GM23248 (cell line): ENCODE data around the gene UCHL1. TPM values are rescaled to one million over a fixed set of nuclear protein-coding genes. Genes with fewer than 3 reads are reported as not detected.
A peak's percentile ranks its signal among the peaks of the same experiment; 100 is the strongest.

Experiments
- DNase-seq: peaks from one replicate; pipeline ENCODE4 v3.0.0-alpha.2; 2015
- H2AFZ ChIP-seq: fragments of 200-600 bp; sonication (generic); 2 replicates; pipeline ENCODE4 v1.6.1; 2016; ENCODE audit warnings: antibody characterized with exemption
- H3F3A ChIP-seq: fragments of 200-600 bp; sonication (generic); 2 replicates; pipeline ENCODE4 v1.6.1; 2016; ENCODE audit warnings: mild to moderate bottlenecking, antibody characterized with exemption, mixed run types; ENCODE audit not compliant: insufficient read depth
- H3K27ac ChIP-seq: fragments of 200-600 bp; sonication (generic); 2 replicates; pipeline ENCODE4 v1.5.1; 2016; ENCODE audit warnings: mild to moderate bottlenecking
- H3K27me3 ChIP-seq: fragments of 200-600 bp; sonication (generic); replicated peaks from 2 replicates; pipeline ENCODE4 v1.6.1; 2016; ENCODE audit warnings: mild to moderate bottlenecking; ENCODE audit not compliant: insufficient read depth
- H3K36me3 ChIP-seq: fragments of 200-600 bp; sonication (generic); 2 replicates; pipeline ENCODE4 v1.6.1; 2016; ENCODE audit warnings: low read depth, mild to moderate bottlenecking
- H3K4me1 ChIP-seq: fragments of 200-600 bp; sonication (generic); 2 replicates; pipeline ENCODE4 v1.6.1; 2016; ENCODE audit warnings: mild to moderate bottlenecking; ENCODE audit not compliant: insufficient read depth
- H3K4me2 ChIP-seq: fragments of 200-600 bp; sonication (generic); one replicate; pipeline ENCODE4 v1.6.1; 2016; ENCODE audit warnings: mild to moderate bottlenecking; ENCODE audit not compliant: unreplicated experiment
- H3K4me3 ChIP-seq: fragments of 200-600 bp; sonication (generic); 2 replicates; pipeline ENCODE4 v1.5.1; 2016; ENCODE audit warnings: mild to moderate bottlenecking
- H3K79me2 ChIP-seq: fragments of 200-600 bp; sonication (generic); 2 replicates; pipeline ENCODE4 v1.6.1; 2016; ENCODE audit warnings: mild to moderate bottlenecking; ENCODE audit not compliant: insufficient read depth
- H3K9ac ChIP-seq: fragments of 200-600 bp; sonication (generic); 2 replicates; pipeline ENCODE4 v1.6.1; 2016; ENCODE audit warnings: mild to moderate bottlenecking
- H3K9me2 ChIP-seq: fragments of 200-600 bp; sonication (generic); 2 replicates; pipeline ENCODE4 v1.6.1; 2016; ENCODE audit warnings: mixed run types, mild to moderate bottlenecking, moderate library complexity; ENCODE audit not compliant: insufficient read depth
- H3K9me3 ChIP-seq: fragments of 200-600 bp; sonication (generic); one replicate; pipeline ENCODE4 v1.6.1; 2017; ENCODE audit warnings: low read depth
- H4K20me1 ChIP-seq: fragments of 200-600 bp; sonication (generic); 2 replicates; pipeline ENCODE4 v1.6.0; 2016; ENCODE audit not compliant: insufficient read depth
- EZH2 ChIP-seq: fragments of 200-600 bp; sonication (generic); IDR thresholded peaks from 2 replicates; pipeline ENCODE4 v1.6.1; 2018; ENCODE audit warnings: antibody characterized with exemption, mild to moderate bottlenecking; ENCODE audit not compliant: insufficient read depth, poor library complexity, severe bottlenecking
- EZH2phosphoT487 ChIP-seq: fragments of 200-600 bp; sonication (generic); IDR thresholded peaks from 2 replicates; pipeline ENCODE4 v1.6.1; 2018; ENCODE audit warnings: antibody characterized with exemption, moderate library complexity, mild to moderate bottlenecking, low read depth; ENCODE audit not compliant: insufficient read depth
- WGBS, 2 experiments: methylation state at CpG; one replicate each; pipeline ENCODE4 v1.1.6; 2015 to 2017; ENCODE audit warnings: low lambda C conversion rate in 2 of 2, low coverage in 1 of 2; ENCODE audit errors: missing lambda C conversion rate in 2 of 2; 5-methylcytosine and 5-hydroxymethylcytosine counted together
- in situ Hi-C: fragments of 300-500 bp; cut with MboI; formaldehyde crosslinking; loops from 2 replicates; pipeline ENCODE4 v1.15.0; 2020
- polyA plus RNA-seq: library from polyadenylated mRNA; unstranded; fragments of >200 nt; fragmentation: Nextera tagmentation; extraction: Ambion mirVana; gene quantifications from 2 replicates; pipeline ENCODE4 v1.2.1, GENCODE V29; 2016
- total RNA-seq: library from RNA; depleted of rRNA; stranded (reverse); fragments of >200 nt; shearing (Covaris generic); gene quantifications from 2 replicates; pipeline ENCODE4 v1.2.3, GENCODE V29; 2014

Gene UCHL1
- total and polyA plus RNA-seq, 2 experiments from 2014 or later, result 306 to 525 TPM

DNA sequence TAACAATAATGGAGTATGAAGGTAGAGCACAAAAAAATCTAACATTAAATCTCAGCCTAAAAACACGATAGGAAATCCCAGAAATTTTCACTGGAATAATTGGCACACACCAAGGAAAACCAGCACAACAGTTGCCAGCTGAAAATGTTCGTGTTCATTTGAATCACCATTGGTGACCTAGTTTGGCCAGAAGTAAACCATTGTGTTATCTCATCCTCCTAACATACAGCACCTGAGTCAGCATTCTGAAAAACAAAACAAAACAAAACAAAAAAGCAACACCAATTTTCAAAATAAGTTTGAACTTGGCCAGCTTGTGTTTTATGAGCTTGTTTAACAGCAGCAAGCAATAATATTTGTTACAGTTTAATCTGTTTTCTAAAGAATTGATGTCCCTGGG lies 41.1 kb downstream of the UCHL1 start:
- Histone ChIP-seq H3K9me3 (no peaks in the 10 kb centered on the region), H3F3A (no peaks in the 10 kb centered on the region), H3K4me2 (no peak overlapping the region), H4K20me1 (no peaks in the 10 kb centered on the region), H2AFZ (no peak overlapping the region), H3K9ac (no peak overlapping the region), H3K79me2 (no peaks in the 10 kb centered on the region), H3K36me3 (no peaks in the 10 kb centered on the region), H3K27me3 (0 out of 2 replicates have a peak, but pooled peaks cover 6% of the 10 kb centered on the region), H3K27ac (no peak overlapping the region), H3K4me1 (no peaks in the 10 kb centered on the region), H3K4me3 (no peak overlapping the region), H3K9me2 (no peaks in the 10 kb centered on the region)
- no peak for TF ChIP-seq EZH2
- TF ChIP-seq EZH2phosphoT487, result no peak
- DNase-seq, result peak; percentile 16
- 3 to 5% methylated on average over 2 of the region's 2 CpGs for WGBS, 2 experiments
- in situ Hi-C loops, result no loop called here

DNA sequence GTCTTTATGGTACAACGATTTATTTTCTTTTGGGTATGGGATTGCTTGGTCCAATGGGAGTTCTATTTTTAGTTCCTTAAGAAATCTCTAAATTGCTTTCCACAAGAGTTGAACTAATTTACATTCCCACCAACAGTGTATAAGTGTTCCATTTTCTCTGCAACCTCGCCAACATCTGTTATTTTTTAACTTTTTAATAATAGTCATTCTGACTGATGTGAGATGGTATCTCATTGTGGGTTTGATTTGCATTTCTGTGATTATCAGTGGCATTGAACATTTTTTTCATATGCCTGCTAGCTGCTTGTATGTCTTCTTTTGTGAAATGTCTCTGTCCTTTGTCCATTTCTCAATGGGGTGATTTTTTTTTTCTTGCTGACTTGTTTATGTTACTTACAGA lies 42.8 kb downstream of the UCHL1 start:
- in situ Hi-C loops, result no loop called here
- H3K79me2 ChIP-seq, result no peaks in the 10 kb centered on the region

GRCh38 chr4:41301137-41301536 lies 44.4 kb downstream of the UCHL1 start:
- DNase-seq, result no peak
- in situ Hi-C loops, result no loop called here
- WGBS, 2 experiments, result 45 to 51% methylated on average over 4 of the region's 4 CpGs

More for the DNA sequence above, 42.8 kb downstream of the UCHL1 start:
- no peaks in the 10 kb centered on the region for H3K9me2 ChIP-seq
- H3K4me1 ChIP-seq, result no peaks in the 10 kb centered on the region
- H3K9ac ChIP-seq, result no peak overlapping the region
- H3K36me3 ChIP-seq, result no peaks in the 10 kb centered on the region
- H3K4me3 ChIP-seq, result no peak overlapping the region
- TF ChIP-seq EZH2phosphoT487 (no peak), EZH2 (no peak)
- H3F3A ChIP-seq, result no peaks in the 10 kb centered on the region
- H3K9me3 ChIP-seq, result no peaks in the 10 kb centered on the region
- H4K20me1 ChIP-seq, result no peaks in the 10 kb centered on the region
- no peak overlapping the region for H2AFZ ChIP-seq
- no peak for DNase-seq
- no peak overlapping the region for H3K27ac ChIP-seq
- no peak overlapping the region for H3K4me2 ChIP-seq
- H3K27me3 ChIP-seq, result 0 out of 2 replicates have a peak, but pooled peaks cover 6% of the 10 kb centered on the region
- WGBS, 2 experiments, result 48 to 52% methylated on average over 2 of the region's 2 CpGs

GRCh38 chr4:41303372-41304118 lies 46.8 kb downstream of the UCHL1 start:
- H3K4me2 ChIP-seq, result no peak overlapping the region
- no peak for DNase-seq
- H4K20me1 ChIP-seq, result no peaks in the 10 kb centered on the region
- no peaks in the 10 kb centered on the region for H3K4me1 ChIP-seq
- H3K9me2 ChIP-seq, result no peaks in the 10 kb centered on the region
- H3K79me2 ChIP-seq, result no peaks in the 10 kb centered on the region
- H2AFZ ChIP-seq, result no peak overlapping the region
- no peak overlapping the region for H3K4me3 ChIP-seq
- in situ Hi-C loops, result no loop called here
- no peak overlapping the region for H3K27ac ChIP-seq
- H3K9ac ChIP-seq, result no peak overlapping the region
- 36 to 38% methylated on average over 3 of the region's 3 CpGs for WGBS, 2 experiments
- no peaks in the 10 kb centered on the region for H3F3A ChIP-seq
- no peaks in the 10 kb centered on the region for H3K9me3 ChIP-seq
- TF ChIP-seq EZH2, result no peak
- TF ChIP-seq EZH2phosphoT487, result no peak
- H3K27me3 ChIP-seq, result peaks cover 6% of the 10 kb centered on the region; the same call in 1 of the 2 replicates
- no peaks in the 10 kb centered on the region for H3K36me3 ChIP-seq

More at GRCh38 chr4:41301137-41301536, 44.4 kb downstream of the UCHL1 start:
- no peak overlapping the region for H3K27ac ChIP-seq
- no peak overlapping the region for H2AFZ ChIP-seq
- H3K4me3 ChIP-seq, result no peak overlapping the region
- 0 out of 2 replicates have a peak, but pooled peaks cover 6% of the 10 kb centered on the region for H3K27me3 ChIP-seq
- no peaks in the 10 kb centered on the region for H3K9me2 ChIP-seq
- H4K20me1 ChIP-seq, result no peaks in the 10 kb centered on the region
- H3F3A ChIP-seq, result no peaks in the 10 kb centered on the region
- H3K9ac ChIP-seq, result no peak overlapping the region
- H3K36me3 ChIP-seq, result no peaks in the 10 kb centered on the region
- no peaks in the 10 kb centered on the region for H3K79me2 ChIP-seq
- H3K9me3 ChIP-seq, result no peaks in the 10 kb centered on the region
- no peak overlapping the region for H3K4me2 ChIP-seq
- TF ChIP-seq EZH2phosphoT487 (no peak), EZH2 (no peak)
- no peaks in the 10 kb centered on the region for H3K4me1 ChIP-seq
